Activated CD8-positive, alpha-beta memory T cell treated with anti-CD3 and anti-CD28 coated beads, Interleukin-2, amount 50 U/mL, for 24 hours (primary cell): ENCODE measurements around the gene AMN1.

Source experiments
- DNase-seq: peaks from one replicate; pipeline ENCODE4 v3.0.0-alpha.2; 2020; ENCODE audit errors: extremely low read depth

The AMN1 gene

GRCh38 chr12:31631023-31631724 is 97.6 kb downstream of the AMN1 start:
- no peak for DNase-seq

- no peak for DNase-seq
These were observed 98.8 kb downstream of the AMN1 start for GRCh38 chr12:31629756-31630732.

- no peak for DNase-seq
These were observed 101.3 kb downstream of the AMN1 start for GRCh38 chr12:31627456-31628054.

GRCh38 chr12:31626270-31626995 is 102.4 kb downstream of the AMN1 start:
- DNase-seq, result no peak

GRCh38 chr12:31622038-31622437 is 106.8 kb downstream of the AMN1 start:
- no peak for DNase-seq
